GM21528 (cell line): ENCODE results near the gene TDP1.
A peak's percentile ranks its signal among the peaks of the same experiment; 100 is the strongest.

Experiments used
- ATAC-seq: cut with Tn5 transposase; IDR thresholded peaks from one replicate; pipeline ENCODE4 v1.9.1; 2021; ENCODE audit warnings: mild to moderate bottlenecking, moderate library complexity; ENCODE audit not compliant: unreplicated experiment, low FRiP score

Gene TDP1

DNA sequence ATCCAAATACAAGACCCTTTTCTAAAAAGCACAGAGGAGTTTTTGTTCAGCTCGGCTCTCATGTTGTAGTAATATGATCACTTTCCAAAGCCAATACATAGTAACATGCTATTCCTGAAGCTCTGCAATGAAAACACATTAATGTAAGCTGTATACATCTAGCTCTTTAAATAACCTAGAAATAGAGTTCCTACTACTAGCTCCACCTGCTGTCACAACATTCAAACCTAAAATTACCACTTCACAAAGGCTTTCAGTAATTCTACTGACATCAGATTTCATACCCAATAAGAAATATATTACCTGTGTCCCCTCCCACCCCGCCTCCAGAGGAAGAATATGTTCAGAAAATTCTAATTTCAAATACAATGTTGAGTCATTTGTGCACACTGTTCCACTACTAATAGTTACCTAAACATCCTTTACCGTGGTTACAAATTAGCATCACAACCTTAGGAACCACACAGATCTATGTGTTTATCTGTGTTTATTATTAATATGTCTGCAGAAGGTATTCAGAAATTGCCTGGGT, 19.0 kb upstream of the TDP1 start:
- ATAC-seq = no peak

DNA sequence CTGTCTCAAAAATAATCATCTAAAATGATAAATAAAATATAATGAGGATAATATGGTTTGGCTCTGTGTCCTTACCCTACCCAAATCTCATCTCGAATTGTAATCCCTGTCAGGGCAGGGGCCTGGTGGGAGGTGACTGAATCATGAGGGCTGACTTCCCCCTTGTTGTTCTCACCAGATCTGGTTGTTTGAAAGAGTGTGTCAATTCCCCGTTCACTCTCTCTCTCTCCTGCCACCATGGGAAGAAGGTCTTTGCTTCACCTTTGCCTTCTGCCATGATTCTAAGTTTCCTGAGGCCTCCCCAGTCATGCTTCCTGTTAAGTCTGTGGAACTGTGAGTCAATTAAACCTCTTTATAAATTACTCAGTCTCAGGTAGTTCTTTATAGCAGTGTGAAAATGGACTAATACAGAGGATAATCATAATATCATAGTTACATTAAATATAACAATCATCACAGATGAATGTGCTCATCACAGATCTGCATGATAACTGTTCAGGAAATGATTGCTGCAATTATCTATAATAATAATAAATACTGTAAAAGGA, 13.8 kb upstream of the TDP1 start:
- ATAC-seq = no peak

DNA sequence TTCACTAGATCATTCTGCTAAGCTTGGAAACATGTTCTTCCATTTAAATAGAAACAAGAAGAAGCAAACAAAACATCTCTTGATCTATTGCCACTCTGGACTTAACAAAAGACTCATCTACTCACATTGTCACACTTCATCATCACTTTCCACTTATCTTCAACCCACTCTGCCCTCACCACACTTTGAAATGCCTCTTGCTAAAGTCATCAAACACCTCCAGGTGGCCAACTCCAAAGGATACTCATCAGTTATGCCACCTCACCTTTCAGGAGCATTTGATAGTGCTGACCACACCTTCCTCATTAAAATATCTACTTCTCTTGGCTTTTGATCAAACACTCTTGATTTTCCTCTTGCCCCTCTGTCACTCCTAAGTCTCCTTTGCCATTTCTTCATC, 8.4 kb upstream of the TDP1 start:
- ATAC-seq = no peak

DNA sequence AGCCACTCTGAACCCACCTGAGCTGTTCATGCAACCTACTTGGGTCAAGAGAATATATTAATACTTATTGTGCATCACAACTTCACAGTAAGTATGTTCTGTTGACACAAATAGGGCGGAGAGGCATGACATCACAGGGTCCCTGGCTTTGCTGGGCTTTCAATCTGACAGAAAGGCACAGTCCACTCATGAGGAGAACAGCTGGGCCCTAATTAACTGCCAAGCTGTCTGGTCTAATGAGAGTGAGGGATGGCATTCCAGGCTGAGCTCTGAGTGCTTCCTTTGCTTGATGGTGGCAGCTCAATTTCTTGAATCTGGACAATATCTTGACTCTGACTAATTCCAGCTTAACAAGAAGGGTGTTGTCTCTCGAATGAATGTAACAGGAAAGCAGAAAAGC, 3.2 kb upstream of the TDP1 start:
- ATAC-seq = no peak

DNA sequence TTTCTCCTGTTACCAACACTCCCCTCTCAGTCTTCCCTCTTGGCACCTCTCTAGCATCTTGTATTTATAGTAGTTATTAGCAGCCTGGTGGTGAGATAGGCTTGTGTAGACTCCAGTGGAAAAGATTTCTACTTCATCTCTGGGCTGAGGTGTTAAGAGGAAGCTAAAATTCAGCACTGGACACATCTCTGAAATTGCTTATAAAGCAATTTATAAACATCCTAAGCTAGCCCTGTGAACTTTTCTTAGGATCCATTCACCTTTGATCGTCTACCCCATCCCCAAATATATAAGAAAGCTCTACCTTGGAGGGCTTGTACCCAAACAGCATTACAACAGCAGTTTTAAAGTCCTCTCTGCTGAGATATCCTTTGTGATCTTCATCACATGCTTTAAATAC, 2.1 kb upstream of the TDP1 start:
- ATAC-seq = no peak

DNA sequence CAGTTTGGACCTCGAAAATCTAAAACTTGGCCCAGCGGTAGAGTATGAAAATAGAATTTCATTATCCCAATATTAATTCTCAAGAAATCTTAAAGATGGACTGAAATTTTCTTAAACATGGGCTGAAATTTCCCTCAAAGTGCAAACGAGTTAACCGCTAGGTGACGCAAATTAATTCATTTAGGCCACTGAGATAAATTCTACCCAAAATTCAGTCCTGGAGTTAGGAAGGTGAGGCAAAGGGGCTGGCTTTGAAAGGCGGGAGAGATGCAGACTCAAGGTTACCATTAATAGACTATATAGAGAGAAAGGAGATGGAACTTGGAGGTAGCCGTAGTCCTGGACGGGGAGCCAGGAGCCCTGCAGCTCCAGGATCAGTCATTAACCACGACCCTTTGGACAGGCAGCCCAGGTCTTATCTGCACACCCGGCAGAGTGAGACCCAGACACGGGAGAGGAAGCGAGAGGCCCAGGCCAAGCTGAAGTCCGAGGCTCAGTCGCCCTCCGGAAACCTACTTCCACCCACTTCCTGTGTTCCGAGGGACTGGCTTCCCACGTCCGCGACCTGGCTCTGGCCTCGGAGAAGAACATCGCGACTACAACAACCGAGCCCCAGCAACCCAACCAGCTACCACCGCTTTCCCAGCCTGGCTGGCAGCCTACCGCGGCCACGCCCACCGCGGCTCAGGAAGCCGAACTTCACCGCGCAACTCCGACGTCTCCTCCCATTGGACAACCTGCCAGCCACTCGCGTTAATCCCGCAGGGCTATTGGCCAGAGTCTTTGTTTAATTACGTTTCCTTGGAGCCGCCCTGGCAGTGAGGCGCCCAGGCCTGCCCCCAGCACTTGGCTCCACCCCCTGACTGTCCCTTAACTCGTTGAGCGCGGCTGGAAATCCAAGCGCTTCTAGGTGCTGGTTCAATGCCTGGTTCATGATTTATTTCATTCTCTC, 1.4 kb upstream of the TDP1 start, which contains the start of gene EFCAB11:
TSS of gene EFCAB11 (minus strand) at position 661 of the 952 bp plus-strand sequence. CDS start at position 591, 70 bp downstream.
- ATAC-seq = peak; percentile 86

DNA sequence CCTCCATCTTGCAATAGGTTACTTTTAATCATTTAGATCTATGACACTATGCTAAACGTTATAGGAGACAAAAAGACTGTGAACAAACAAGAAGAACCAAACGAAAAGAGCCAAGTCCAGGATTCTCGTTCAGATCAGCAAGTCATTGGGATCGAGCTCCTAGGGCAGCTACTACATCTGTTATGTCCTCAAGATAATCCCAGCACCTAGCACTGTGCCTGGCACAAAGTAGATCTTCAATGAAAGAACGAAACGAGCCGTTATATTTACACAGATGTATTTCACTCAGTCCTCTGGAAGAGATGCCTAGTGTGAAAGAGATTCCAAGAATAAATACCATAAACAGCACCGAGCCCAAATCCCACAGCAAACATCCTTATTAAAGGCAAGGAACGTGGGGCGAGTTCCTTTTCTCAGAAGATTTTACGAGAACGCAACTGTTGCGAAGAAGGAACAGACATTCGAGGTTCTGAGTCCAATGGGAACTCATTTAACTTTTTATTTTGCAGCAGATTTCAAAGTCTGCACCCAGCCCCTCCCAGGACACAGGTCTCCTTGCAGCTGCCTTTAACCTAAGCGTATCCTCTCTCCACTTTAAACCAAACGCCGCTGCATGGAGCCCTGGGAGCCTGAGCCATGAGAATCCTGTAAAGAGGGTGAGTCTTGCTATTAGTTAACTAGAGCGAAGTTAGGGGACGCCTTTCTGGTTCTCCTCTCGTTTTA, 544 bp upstream of the TDP1 start:
- peak; percentile 23 for ATAC-seq

DNA sequence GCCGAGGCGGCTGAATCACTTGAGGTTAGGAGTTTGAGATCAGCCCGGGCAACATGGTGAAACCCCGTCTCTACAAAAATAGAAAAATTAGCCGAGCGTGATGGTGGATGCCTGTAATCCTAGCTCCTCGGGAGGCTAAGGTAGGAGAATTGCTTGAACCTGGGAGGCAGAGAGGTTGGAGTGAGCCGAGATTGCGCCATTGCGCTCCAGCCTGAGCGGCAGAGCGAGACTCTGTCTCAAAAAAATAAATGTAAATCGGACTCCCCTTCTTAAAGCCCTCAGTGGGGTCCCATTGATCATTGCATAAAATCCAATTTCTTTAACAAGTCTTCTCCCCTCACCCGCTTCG, 908 bp downstream of the TDP1 start:
- ATAC-seq = no peak

DNA sequence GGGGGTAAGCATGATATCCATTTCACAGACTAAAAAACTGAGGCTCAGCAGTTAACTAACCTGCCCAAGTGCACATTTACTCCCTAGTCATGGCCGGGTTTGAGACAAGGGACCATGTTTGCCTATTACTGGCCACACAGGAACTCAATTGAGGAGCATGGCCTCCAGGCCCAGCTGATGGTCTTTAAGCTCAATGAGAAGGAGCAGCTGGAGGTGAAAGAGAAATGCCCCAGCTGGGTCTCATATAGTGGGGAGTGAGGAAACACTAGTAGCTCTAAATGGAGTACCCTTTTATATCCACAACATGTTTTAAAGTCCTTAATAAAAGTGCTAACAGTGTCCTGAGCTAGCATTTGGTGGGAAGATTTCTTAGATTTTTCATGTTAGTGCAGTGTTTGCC, 1.6 kb downstream of the TDP1 start:
- ATAC-seq = no peak

DNA sequence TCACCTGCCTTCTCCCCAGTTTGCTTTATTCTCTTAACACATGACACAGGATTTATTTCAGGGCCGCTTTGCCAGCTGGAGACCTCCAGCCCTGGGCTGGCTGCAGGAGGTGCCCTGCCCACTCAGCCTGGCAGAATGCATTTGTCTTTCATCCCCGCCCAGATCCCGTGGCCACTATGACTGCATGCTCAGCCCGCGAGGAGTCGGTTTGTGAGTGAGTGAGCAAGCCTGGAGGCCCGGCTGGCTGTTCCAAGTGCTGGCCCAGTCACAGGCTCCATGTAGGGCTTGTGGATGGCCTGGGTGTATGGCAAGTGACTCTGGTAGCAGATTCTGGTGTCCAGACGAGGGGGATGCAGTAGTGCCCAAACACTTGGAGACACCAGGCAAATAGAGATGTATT, 2.1 kb downstream of the TDP1 start:
- no peak for ATAC-seq

DNA sequence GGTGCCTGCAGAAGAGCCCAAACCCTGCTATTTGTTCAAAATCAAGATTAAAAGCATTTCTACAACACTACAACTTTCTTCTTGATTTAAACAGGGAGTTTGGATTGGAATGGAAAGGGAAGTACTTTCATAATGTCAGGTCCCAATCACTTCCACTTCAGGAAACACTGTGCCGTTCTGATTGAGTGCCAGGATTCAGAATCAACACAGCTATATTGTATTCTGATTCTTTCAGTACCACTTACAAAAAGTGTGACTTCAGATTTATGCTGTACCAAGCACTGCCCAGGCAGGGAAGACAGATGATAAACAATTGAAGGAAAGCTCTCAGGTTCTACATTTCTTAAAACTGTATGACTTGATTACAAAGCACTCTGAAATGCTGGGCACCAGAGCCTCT, 3.2 kb downstream of the TDP1 start:
- ATAC-seq = no peak

DNA sequence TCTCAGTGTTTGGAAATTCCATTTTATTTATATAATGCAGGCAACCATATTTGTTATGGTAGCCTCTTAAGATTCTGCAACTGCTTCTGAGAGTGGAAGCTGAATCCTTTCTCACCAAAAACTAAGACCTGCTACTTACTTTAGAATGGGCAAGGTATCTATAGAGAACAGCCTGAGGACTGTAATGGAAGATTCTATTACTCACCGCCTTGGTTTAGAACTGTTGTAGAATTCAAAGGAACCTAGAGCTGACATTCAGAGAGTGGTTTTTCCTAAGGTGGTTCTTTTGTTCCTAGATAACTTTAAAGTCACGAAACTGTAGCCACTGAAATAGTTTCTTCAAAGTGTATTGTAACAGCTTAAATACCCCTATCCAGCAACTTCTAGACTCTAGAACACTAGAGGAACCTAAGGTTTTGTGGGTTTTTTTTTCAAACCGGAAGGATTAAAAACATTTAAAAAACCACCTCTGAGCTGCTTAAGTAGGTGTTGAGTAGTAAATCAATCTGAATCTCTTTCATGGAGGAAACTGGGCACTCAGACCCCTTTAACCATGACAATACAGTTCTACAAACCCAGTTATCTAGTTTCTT, 4.2 kb downstream of the TDP1 start:
- no peak for ATAC-seq

DNA sequence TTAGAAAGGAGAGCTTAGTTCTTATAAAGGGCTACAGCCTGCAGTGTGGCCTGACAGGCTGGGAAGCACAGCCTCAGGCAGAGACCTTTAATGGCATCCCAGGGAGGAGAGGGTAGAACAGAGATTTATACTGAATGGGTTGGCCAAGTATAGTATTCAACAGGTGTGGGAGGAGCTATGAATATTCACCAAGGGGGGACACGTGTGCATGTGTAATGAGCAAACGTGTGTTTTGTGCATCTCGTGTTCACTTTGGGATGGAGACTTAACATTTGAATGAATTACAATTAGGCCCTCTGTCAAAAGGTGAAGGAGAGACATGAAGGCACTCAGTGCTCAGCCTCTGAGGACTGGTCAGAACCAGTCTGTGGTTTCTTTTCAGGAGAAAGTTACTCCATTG, 5.2 kb downstream of the TDP1 start:
- no peak for ATAC-seq

DNA sequence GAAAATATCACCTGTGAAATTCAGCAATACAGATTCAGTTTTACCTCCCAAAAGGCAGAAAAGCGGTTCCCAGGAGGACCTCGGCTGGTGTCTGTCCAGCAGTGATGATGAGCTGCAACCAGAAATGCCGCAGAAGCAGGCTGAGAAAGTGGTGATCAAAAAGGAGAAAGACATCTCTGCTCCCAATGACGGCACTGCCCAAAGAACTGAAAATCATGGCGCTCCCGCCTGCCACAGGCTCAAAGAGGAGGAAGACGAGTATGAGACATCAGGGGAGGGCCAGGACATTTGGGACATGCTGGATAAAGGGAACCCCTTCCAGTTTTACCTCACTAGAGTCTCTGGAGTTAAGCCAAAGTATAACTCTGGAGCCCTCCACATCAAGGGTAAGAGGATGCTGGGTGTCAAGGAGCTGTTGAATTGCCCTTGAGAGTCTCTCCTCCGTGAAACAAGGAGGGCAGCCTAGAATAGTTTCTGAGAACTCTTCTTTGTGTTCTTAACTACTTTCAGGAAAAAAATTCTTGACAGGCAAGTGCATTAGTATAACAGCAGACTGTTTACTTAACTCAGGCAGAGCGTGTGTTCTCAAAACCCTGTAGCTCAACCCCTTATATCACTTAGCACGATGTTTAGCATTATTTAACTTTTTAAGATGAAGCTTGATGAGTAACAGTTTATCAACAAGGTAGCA, 7.7 kb downstream of the TDP1 start:
- no peak for ATAC-seq

DNA sequence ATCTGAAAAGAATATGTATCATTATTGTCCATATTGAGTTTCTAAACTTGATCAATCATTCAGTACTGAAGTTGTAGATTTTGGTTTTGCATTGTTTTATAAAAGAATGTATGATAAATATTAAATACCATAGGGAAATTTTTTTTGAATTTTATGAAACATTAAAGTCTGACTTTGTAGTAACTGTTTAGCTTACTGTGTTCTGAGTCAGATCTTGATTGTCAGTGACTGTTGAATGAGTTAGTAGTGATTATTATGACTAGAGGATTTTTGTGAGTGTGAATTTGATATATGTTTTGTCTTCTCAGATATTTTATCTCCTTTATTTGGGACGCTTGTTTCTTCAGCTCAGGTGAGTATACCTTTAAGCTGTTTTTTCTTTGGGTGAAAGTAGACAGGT, 10.1 kb downstream of the TDP1 start:
- no peak for ATAC-seq

DNA sequence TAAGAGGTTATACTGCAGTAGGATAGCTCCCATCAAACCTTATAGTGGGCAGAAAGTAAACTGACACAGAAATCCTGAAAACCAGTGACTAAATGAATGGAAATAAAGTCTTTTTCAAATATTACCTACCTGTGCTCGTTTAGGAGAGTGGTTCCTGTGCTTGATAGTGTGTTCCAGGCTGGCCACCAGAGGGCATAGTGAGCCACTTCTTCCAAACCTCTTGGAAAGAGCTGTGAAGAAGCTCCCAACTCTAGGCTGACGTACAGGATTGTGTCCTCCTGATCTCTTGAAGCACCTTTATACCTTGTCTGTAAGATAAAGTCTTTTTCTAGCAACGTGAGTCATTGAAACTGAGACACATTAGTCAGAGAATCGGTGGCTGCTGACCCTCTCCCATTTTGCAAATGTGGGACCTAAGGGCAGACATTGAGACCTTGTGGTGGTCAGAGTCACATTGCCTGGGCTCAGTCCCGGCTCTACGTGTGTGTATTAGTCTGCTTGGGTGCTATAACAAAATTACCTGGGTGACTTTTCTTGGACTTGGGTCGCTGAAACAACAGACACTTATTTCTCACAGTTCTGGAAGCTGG, 17.6 kb downstream of the TDP1 start:
- ATAC-seq = peak; percentile 68

DNA sequence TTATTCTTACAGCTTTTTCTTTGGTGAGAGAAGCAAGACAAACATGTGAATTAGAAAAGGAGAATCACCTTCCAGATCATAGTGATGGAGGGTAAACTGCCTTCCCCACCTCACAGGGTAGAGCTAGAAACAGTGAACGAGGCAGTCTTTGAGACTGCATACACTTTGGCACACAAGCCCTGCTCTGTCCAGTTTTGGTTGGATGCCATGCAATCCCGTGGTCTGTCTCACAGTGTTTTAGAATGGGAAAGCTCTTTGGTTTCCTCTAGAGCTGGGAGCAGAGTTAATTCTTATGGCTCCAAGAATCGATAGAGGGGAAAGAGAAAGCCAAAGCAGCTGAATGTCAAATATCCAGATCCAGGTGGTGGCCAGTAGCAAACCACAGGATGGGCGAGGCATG, 21.9 kb downstream of the TDP1 start:
- no peak for ATAC-seq

DNA sequence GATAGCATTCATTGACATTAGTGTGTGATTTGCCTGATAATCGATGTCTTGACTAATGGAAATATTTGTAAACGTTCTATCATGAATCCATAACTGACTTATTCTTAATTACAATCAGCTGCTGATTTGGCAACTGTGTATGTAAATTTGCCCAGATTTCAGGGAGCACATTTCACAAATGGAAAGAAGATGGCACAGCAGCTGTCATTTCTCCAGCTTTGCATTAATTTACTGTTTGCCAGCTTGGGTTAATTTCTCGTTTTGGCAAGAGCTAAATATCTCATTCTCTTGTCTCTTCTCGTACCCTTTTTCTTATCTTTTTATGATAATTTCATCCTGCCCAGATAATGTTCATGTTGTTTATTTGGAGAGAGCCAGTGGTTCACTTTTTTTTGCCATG, 22.9 kb downstream of the TDP1 start:
- no peak for ATAC-seq

DNA sequence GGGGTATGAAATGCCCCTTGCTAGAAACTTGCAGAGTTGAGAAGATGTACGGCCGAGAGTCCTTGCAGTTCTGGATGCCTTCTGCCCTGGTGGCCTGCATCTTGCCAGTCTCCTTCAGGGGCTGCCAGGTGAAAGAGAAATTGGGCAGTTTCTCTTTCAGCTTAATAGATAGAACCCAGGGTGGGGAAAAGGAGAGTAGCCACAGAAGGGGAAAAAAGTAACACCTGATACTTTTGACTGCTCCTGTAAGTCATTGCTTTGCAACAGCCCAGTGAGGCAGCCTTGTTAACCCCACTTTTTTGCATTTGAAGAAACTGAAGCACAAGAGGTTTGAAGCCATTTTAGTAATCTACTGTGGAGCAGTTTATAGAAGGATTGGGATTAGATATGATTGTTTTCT, 27.6 kb downstream of the TDP1 start:
- peak; percentile 64 for ATAC-seq
